ENCODE measurements around the gene DENND1C. TPM values are rescaled to one million over a fixed set of nuclear protein-coding genes. Genes with fewer than 3 reads are reported as not detected.

DENND1C gene
- total RNA-seq, 1 donor from 2014 or later: not detected

- DNase-seq (ENCODE audit: low read depth, low spot score): no peak
- Mint-ChIP-seq H3K36me3 (ENCODE audit: low read depth) (no peaks in the 10 kb centered on the region), H3K27ac (ENCODE audit: unreplicated experiment) (no peak overlapping the region), H3K4me1 (peaks cover 23% of the 10 kb centered on the region), H3K4me3 (peak overlapping the region; percentile 60), H3K27me3 (ENCODE audit: low read depth) (peaks cover 7% of the 10 kb centered on the region), H3K9me3 (no peaks in the 10 kb centered on the region)
- TF ChIP-seq CTCF (conservative IDR thresholded peaks at IDR 0.05): no peak
Measured at GRCh38 chr19:6518145-6518911, 36.7 kb upstream of the DENND1C start.

GRCh38 chr19:6516659-6517291, 35.2 kb upstream of the DENND1C start:
- H3K4me1 Mint-ChIP-seq: peaks cover 23% of the 10 kb centered on the region
- TF ChIP-seq CTCF (conservative IDR thresholded peaks at IDR 0.05): peak; percentile 97
- peak; percentile 95 for DNase-seq (ENCODE audit: low read depth, low spot score)
- H3K4me3 Mint-ChIP-seq: peak overlapping the region; percentile 90
- H3K9me3 Mint-ChIP-seq: no peaks in the 10 kb centered on the region
- peaks cover 4% of the 10 kb centered on the region for H3K27me3 Mint-ChIP-seq (ENCODE audit: low read depth)
- peak overlapping the region; percentile 93 for H3K27ac Mint-ChIP-seq (ENCODE audit: unreplicated experiment)
- no peaks in the 10 kb centered on the region for H3K36me3 Mint-ChIP-seq (ENCODE audit: low read depth)

- no peak for TF ChIP-seq CTCF (conservative IDR thresholded peaks at IDR 0.05)
- H3K36me3 Mint-ChIP-seq (ENCODE audit: low read depth): no peaks in the 10 kb centered on the region
- H3K4me1 Mint-ChIP-seq: peaks cover 23% of the 10 kb centered on the region
- H3K9me3 Mint-ChIP-seq: no peaks in the 10 kb centered on the region
- peak; percentile 95 for DNase-seq (ENCODE audit: low read depth, low spot score)
- peaks cover 4% of the 10 kb centered on the region for H3K27me3 Mint-ChIP-seq (ENCODE audit: low read depth)
- peak overlapping the region; percentile 90 for H3K4me3 Mint-ChIP-seq
- H3K27ac Mint-ChIP-seq (ENCODE audit: unreplicated experiment): peak overlapping the region; percentile 47
Measured at GRCh38 chr19:6516018-6516658, 34.6 kb upstream of the DENND1C start.

GRCh38 chr19:6514926-6515544, 33.4 kb upstream of the DENND1C start:
- TF ChIP-seq CTCF (conservative IDR thresholded peaks at IDR 0.05): no peak
- H3K9me3 Mint-ChIP-seq: no peaks in the 10 kb centered on the region
- no peaks in the 10 kb centered on the region for H3K36me3 Mint-ChIP-seq (ENCODE audit: low read depth)
- peaks cover 4% of the 10 kb centered on the region for H3K27me3 Mint-ChIP-seq (ENCODE audit: low read depth)
- no peak overlapping the region for H3K27ac Mint-ChIP-seq (ENCODE audit: unreplicated experiment)
- no peak overlapping the region for H3K4me3 Mint-ChIP-seq
- peaks cover 23% of the 10 kb centered on the region for H3K4me1 Mint-ChIP-seq
- no peak for DNase-seq (ENCODE audit: low read depth, low spot score)

- TF ChIP-seq CTCF (conservative IDR thresholded peaks at IDR 0.05): no peak
- H3K4me3 Mint-ChIP-seq: no peak overlapping the region
- peaks cover 4% of the 10 kb centered on the region for H3K27me3 Mint-ChIP-seq (ENCODE audit: low read depth)
- DNase-seq (ENCODE audit: low read depth, low spot score): no peak
- H3K4me1 Mint-ChIP-seq: peaks cover 31% of the 10 kb centered on the region
- no peaks in the 10 kb centered on the region for H3K9me3 Mint-ChIP-seq
- no peaks in the 10 kb centered on the region for H3K36me3 Mint-ChIP-seq (ENCODE audit: low read depth)
- no peak overlapping the region for H3K27ac Mint-ChIP-seq (ENCODE audit: unreplicated experiment)
Measured at GRCh38 chr19:6514089-6514488, 32.5 kb upstream of the DENND1C start.
